ES-I3 (cell line): ENCODE data around the gene SLC39A2.
A peak's percentile ranks its signal among the peaks of the same experiment; 100 is the strongest.
"Not testable (repeated sequence)": the region's sequence is repeated elsewhere in the genome, so short reads cannot be mapped to it uniquely, and the experiment has no call there.

ENCODE experiments used
- H3K36me3 ChIP-seq: 2 replicates; pipeline ENCODE4 v1.6.1; 2013; ENCODE audit warnings: mild to moderate bottlenecking, low read length, control low read depth, moderate library complexity; ENCODE audit not compliant: insufficient read depth
- H3K4me1 ChIP-seq: 2 replicates; pipeline ENCODE4 v1.6.1; 2013; ENCODE audit warnings: mild to moderate bottlenecking, control low read depth, low read length; ENCODE audit not compliant: insufficient read depth
- H3K9ac ChIP-seq: 2 replicates; pipeline ENCODE4 v1.6.1; 2013; ENCODE audit warnings: low read depth, mild to moderate bottlenecking, low read length, moderate library complexity
- H3K9me3 ChIP-seq: 2 replicates; pipeline ENCODE4 v1.6.1; 2013; ENCODE audit warnings: mild to moderate bottlenecking, low read length, moderate library complexity; ENCODE audit not compliant: control insufficient read depth, insufficient read depth

The SLC39A2 gene, protein sequence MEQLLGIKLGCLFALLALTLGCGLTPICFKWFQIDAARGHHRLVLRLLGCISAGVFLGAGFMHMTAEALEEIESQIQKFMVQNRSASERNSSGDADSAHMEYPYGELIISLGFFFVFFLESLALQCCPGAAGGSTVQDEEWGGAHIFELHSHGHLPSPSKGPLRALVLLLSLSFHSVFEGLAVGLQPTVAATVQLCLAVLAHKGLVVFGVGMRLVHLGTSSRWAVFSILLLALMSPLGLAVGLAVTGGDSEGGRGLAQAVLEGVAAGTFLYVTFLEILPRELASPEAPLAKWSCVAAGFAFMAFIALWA

GRCh38 chr14:20998674-20999366 lies at the start of gene SLC39A2:
Gene SLC39A2, plus strand, starts transcription at chr14:20999293. Its CDS starts 154 bp downstream, at chr14:20999447.
- H3K36me3 ChIP-seq, result peaks cover 14% of the 10 kb centered on the region
- no peaks in the 10 kb centered on the region for H3K9me3 ChIP-seq
- no peak within 1 kb of the TSS for H3K9ac ChIP-seq
- H3K4me1 ChIP-seq, result no peaks in the 10 kb centered on the region

DNA sequence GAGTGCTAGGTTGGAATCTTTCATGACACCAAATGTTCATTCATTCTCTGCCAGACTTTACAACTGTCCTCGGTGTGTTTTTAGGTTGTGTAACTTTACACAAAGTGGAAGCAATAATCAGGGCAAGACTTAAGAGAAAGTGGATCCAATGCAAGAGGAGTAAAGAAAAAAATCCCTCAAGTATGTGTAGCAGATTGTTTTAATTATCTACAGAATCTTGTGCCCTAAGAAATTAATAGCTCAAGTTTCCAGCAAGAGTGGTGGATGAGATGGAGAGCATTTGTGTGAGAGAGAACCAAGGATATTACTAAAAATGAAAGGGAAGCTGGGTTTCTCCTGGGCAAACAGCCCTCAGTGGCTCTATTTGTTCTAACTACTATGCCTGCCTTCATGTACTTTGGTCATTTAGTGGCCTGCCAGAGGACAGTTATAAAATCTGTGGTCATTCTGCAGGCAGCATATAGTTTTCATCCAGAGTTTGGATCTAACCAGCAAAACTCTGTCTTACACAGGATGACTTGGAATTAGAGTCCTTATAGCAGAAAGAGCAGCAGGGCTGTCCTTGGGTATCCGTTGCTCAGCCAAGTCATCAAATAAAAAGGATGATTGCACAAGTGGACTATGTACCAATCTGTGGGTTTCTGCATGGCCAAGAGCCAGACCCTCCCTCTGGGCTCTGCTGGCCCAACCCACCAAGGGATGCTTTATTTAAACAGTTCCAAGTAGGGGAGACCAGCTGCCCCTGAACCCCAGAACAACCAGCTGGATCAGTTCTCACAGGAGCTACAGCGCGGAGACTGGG lies 44.2 kb upstream of the SLC39A2 start, which contains the start of gene RNASE2:
TSS of gene RNASE2 (plus strand) at position 752 of the 802 bp plus-strand sequence. CDS start 285 bp downstream, outside the sequence.
- not testable (repeated sequence) for H3K9me3 ChIP-seq, H3K4me1 ChIP-seq, H3K9ac ChIP-seq, H3K36me3 ChIP-seq

DNA sequence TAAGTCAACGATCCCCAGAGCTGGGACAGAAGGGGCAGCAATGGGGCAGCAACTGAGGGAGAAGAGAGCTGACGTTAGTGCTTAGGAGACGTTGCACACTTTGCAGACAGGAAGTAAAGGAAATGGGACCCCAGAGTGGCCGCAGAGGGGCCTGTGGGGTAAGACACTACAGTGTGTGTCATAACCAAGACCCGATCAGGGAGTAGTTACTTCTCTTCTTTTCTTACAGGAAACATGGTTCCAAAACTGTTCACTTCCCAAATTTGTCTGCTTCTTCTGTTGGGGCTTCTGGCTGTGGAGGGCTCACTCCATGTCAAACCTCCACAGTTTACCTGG lies 43.6 kb upstream of the SLC39A2 start:
- H3K9ac ChIP-seq, H3K4me1 ChIP-seq, H3K9me3 ChIP-seq, H3K36me3 ChIP-seq: not testable (repeated sequence)

DNA sequence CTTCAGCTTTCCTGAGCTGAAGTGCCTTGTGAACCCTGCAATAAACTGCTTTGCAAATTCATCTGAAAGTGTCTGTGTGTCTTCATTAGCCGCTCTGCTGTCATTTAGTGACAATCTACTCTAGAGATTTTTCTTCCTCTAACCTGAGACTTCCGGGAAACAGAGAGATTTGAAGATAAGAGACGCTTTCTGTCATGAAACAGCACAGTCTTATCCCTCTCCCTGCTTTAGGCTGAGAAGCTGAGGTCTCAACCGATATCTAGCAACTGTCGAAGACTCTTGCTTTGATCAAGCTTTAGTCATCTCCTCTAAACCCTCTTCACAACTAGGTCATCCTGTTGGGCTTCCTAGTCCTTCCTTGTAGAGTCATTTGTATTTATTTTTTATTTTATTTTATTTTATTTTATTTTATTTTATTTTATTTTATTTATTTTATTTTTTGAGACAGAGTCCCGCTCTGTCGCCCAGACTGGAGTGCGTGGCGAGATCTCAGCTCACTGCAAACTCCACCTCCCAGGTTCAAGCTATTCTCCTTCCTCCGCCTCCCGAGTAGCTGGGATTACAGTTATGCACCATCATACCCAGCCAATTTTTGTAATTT lies 42.6 kb upstream of the SLC39A2 start:
- Histone ChIP-seq H3K9ac (no peak overlapping the region), H3K36me3 (no peaks in the 10 kb centered on the region), H3K4me1 (no peaks in the 10 kb centered on the region), H3K9me3 (no peaks in the 10 kb centered on the region)

DNA sequence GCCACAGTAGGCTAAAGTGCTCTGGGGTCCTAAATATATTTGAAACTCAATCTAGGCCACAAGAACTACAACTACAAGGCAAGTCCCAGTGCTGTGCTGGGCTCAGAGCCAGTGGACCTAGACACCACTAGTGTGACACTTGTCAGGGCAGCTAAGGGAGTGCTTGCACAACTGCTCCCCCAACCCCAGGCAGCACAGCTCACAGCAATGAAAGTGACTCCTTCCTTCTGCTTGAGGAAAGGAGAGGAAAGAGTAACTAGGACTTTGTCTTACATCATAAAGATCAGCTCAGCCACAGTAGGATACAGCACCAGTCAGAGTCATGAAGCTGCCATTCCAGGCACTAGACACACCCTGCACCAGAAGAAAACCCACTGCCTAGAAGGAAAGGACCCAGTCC lies 40.1 kb upstream of the SLC39A2 start:
- H3K9me3 ChIP-seq, H3K4me1 ChIP-seq, H3K36me3 ChIP-seq, H3K9ac ChIP-seq: not testable (repeated sequence)

DNA sequence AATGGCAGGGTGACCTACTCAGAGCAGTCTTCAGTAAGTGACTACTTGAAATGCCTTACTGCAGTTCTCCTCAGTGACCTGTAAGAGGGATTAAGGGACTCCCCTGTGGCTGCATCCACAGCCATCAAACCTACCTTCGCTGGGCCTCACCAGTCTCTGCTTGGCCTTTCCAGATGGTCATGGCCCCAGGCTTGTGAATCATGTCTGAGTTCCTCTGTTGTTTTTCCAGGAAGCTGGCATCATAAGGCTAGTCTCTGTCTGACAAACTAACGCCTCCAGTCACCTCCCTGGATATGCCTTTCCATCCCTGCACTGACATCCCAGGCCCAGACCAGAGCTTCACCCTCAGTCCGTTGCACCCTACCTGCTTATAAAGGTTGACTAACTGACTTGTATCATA lies 29.8 kb upstream of the SLC39A2 start:
- Histone ChIP-seq H3K36me3 (no peaks in the 10 kb centered on the region), H3K9me3 (no peaks in the 10 kb centered on the region), H3K9ac (no peak overlapping the region), H3K4me1 (peaks cover under 1% of the 10 kb centered on the region; the same call in 1 of the 2 replicates)

GRCh38 chr14:20970647-20970982 lies 28.5 kb upstream of the SLC39A2 start:
- H3K4me1 ChIP-seq, result peaks cover 3% of the 10 kb centered on the region; the same call in 1 of the 2 replicates
- H3K36me3 ChIP-seq, result no peaks in the 10 kb centered on the region
- peak overlapping the region; percentile 85 for H3K9ac ChIP-seq
- H3K9me3 ChIP-seq, result no peaks in the 10 kb centered on the region

GRCh38 chr14:20970983-20971704 lies 27.9 kb upstream of the SLC39A2 start:
- Histone ChIP-seq H3K9me3 (no peaks in the 10 kb centered on the region), H3K4me1 (peaks cover 3% of the 10 kb centered on the region; the same call in 1 of the 2 replicates), H3K36me3 (no peaks in the 10 kb centered on the region), H3K9ac (peak overlapping the region; percentile 85)

DNA sequence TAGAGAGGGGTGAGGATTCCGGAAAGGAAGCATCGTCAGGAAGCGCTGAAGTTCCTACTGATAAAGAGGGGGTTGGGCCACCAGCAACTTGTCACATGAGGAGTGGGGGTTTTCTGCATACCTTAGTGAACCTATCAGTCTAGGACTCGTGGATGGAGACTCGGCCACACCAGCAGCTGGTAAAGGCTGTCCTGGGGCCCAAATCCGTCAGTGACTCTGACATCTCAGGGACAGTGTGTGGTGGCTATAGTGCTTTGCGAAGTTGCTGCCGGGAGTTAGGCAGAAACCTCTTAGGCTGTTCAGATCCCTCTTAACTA lies 27.4 kb upstream of the SLC39A2 start:
- H3K36me3 ChIP-seq, result no peaks in the 10 kb centered on the region
- H3K9ac ChIP-seq, result peak overlapping the region; percentile 26; the same call in 1 of the 2 replicates

DNA sequence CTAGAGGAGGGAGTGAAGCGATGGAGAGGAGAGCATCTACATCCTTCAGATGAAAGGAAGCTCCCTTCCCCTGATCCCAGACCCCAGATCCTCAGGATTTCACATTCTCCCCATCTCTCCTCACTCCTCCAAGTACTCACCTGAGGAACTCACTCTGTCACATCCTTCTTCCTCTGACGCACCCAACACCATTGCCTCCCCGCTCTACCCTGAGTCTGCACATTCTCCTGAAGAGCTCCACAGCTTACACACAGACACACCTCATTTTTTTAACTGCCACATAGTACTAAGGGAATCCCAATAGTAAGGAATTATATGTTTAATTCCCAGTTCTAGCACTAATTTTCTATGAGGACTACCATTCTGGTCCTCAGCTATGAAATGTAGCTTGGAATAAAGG lies 25.6 kb upstream of the SLC39A2 start:
- Histone ChIP-seq H3K9ac (no peak overlapping the region), H3K9me3 (no peaks in the 10 kb centered on the region)

More for the DNA sequence above, 27.4 kb upstream of the SLC39A2 start:
- Histone ChIP-seq H3K9me3 (no peaks in the 10 kb centered on the region), H3K4me1 (peaks cover 3% of the 10 kb centered on the region; the same call in 1 of the 2 replicates)

DNA sequence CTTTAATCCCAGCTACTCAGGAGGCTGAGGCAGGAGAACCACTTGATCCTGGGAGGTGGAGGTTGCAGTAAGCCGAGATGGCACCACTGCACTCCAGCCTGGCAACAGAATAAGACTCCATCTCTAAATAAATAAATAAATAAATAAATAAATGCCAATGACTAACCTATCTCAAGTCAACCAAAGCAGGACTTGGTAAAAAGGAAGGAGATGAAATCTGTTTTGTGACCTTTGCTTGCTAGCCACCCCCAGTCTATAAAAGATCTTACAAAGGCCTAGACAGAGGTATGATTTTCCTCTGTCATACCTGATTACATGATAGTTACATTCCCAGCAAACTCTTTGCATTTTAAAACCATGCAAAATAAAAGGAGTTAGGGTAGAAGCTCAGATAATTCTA lies 22.8 kb upstream of the SLC39A2 start:
- Histone ChIP-seq H3K9me3 (no peaks in the 10 kb centered on the region), H3K36me3 (no peaks in the 10 kb centered on the region), H3K9ac (no peak overlapping the region), H3K4me1 (peaks cover 3% of the 10 kb centered on the region; the same call in 1 of the 2 replicates)

More for the DNA sequence above, 25.6 kb upstream of the SLC39A2 start:
- H3K4me1 ChIP-seq, result peaks cover 3% of the 10 kb centered on the region; the same call in 1 of the 2 replicates
- no peaks in the 10 kb centered on the region for H3K36me3 ChIP-seq

DNA sequence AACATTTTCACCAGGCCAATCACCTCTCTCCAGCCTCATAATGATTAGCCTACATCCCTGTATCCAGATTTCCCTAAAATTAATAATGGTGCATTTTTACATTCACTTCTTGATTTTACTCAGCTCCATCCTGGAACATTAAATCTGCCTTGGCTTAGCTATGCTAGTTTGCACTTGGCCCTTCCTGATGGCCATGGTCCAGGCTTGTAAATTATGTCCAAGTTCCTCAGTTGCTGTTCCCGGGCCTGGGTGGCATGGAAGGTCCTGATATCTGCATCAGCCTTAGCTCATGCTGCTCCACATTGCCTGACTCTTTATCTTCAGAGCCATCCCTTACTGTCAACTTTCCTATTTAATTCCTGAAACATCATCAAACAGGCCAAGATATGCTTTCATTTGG lies 20.4 kb upstream of the SLC39A2 start:
- no peaks in the 10 kb centered on the region for H3K9me3 ChIP-seq
- H3K36me3 ChIP-seq, result no peaks in the 10 kb centered on the region
- peaks cover 3% of the 10 kb centered on the region; the same call in 1 of the 2 replicates for H3K4me1 ChIP-seq
- no peak overlapping the region for H3K9ac ChIP-seq

GRCh38 chr14:20980906-20981305 lies 18.2 kb upstream of the SLC39A2 start:
- Histone ChIP-seq H3K9ac (no peak overlapping the region), H3K36me3 (no peaks in the 10 kb centered on the region), H3K4me1 (no peaks in the 10 kb centered on the region), H3K9me3 (no peaks in the 10 kb centered on the region)
